GM12878 (cell line): ENCODE data around the gene RAB36. TPM values are rescaled to one million over a fixed set of nuclear protein-coding genes. Genes with fewer than 3 reads are reported as not detected.

Source experiments
- ATAC-seq: fragments of 200-7000 bp; cut with Tn5 transposase; 3 replicates; pipeline ENCODE4 v1.9.1; 2020; ENCODE audit warnings: mild to moderate bottlenecking, moderate library complexity
- BruUV-seq: library from RNA; stranded (reverse); fragments of 400-500 nt; replicated peaks from 2 replicates; lab custom pipeline; 2021; lab: Mats Ljungman, UMichigan
- CTCF ChIA-PET: fragments of 300-600 bp; sonication (Branson Sonifier 250); formaldehyde crosslinking; extraction: SDS; loops from one replicate; lab custom pipeline; 2021; ENCODE audit warnings: inconsistent platforms; lab: Yijun Ruan, JAX
- POLR2A ChIA-PET: fragments of 350-600 bp; formaldehyde crosslinking; extraction: SDS; loops from one replicate; lab custom pipeline; 2021; ENCODE audit warnings: inconsistent platforms; lab: Charles Lee
- RAD21 ChIA-PET: fragments of 300-600 bp; sonication (Branson Sonifier 250); formaldehyde crosslinking; loops from one replicate; lab custom pipeline; 2023; ENCODE audit warnings: antibody characterized with exemption; ENCODE audit not compliant: unreplicated experiment; lab: Charles Lee
- SMC1A ChIA-PET: fragments of 300-600 bp; sonication (Branson Sonifier 250); formaldehyde crosslinking; loops from one replicate; lab custom pipeline; 2023; ENCODE audit not compliant: unreplicated experiment, uncharacterized antibody; lab: Charles Lee
- DNase-seq: peaks from one replicate; pipeline ENCODE4 v3.0.0-alpha.2; 2011; ENCODE audit warnings: low read depth, low spot score
- FAIRE-seq: peaks from 3 replicates; lab custom pipeline; 2011; peaks lifted over from hg19 to GRCh38; lab: Jason Lieb, UNC
- H2AFZ ChIP-seq: 2 replicates; pipeline ENCODE4 v1.6.0; 2011; ENCODE audit warnings: low read depth, low read length, control low read depth; ENCODE audit not compliant: control insufficient read depth
- H3K27ac ChIP-seq: 2 replicates; pipeline ENCODE4 v1.5.1; 2011; ENCODE audit warnings: control low read depth; ENCODE audit not compliant: control insufficient read depth, insufficient read depth
- H3K27me3 ChIP-seq, 2 experiments: replicated peaks in 1 of 2; 2 replicates each; pipeline versions ENCODE4 v1.6.0 to v1.6.1; 2011; ENCODE audit warnings: low read length in 1 of 2; ENCODE audit not compliant: control insufficient read depth in 2 of 2, insufficient read depth in 2 of 2
- H3K36me3 ChIP-seq, 2 experiments: 2 replicates each; pipeline ENCODE4 v1.5.1; 2011; ENCODE audit warnings: low read length in 1 of 2; ENCODE audit not compliant: control insufficient read depth in 2 of 2, insufficient read depth in 2 of 2
- H3K4me1 ChIP-seq: 2 replicates; pipeline ENCODE4 v1.6.1; 2011; ENCODE audit warnings: mild to moderate bottlenecking, low read length, moderate library complexity, mixed read lengths; ENCODE audit not compliant: control insufficient read depth, insufficient read depth
- H3K4me2 ChIP-seq: 2 replicates; pipeline ENCODE4 v1.6.0; 2011; ENCODE audit warnings: control low read depth; ENCODE audit not compliant: control insufficient read depth, insufficient read depth
- H3K4me3 ChIP-seq: fragments of 200-600 bp; sonication (generic); 2 replicates; pipeline ENCODE4 v1.5.1; 2016
- H3K79me2 ChIP-seq: 2 replicates; pipeline ENCODE4 v1.6.0; 2011; ENCODE audit warnings: low read length; ENCODE audit not compliant: control insufficient read depth, insufficient read depth
- H3K9ac ChIP-seq: 2 replicates; pipeline ENCODE4 v1.8.0; 2011; ENCODE audit warnings: low read length, control low read depth, mixed read lengths; ENCODE audit not compliant: control insufficient read depth, insufficient read depth
- H3K9me3 ChIP-seq: replicated peaks from 3 replicates; pipeline ENCODE4 v1.5.1; 2011; ENCODE audit warnings: mild to moderate bottlenecking, low read length; ENCODE audit not compliant: control insufficient read depth, insufficient read depth
- H4K20me1 ChIP-seq: 2 replicates; pipeline ENCODE4 v1.6.0; 2011; ENCODE audit not compliant: control insufficient read depth, insufficient read depth
- CHD1 ChIP-seq: IDR thresholded peaks from 2 replicates; pipeline ENCODE4 v1.6.1; 2012; ENCODE audit warnings: low read depth, low read length, improper control_type of control experiment
- E2F4 ChIP-seq: IDR thresholded peaks from 2 replicates; pipeline ENCODE4 v1.6.1; 2012; ENCODE audit warnings: low read depth, low read length, improper control_type of control experiment
- EGR1 ChIP-seq, 2 experiments: IDR thresholded peaks; 1 replicate in 1 of 2; 2 replicates in 1 of 2; pipeline ENCODE4 v1.6.1; 2011 to 2012; ENCODE audit warnings: low read depth in 2 of 2, low read length in 2 of 2, borderline replicate concordance in 1 of 2, mild to moderate bottlenecking in 1 of 2, moderate library complexity in 1 of 2
- HDAC2 ChIP-seq: fragments of 200-600 bp; sonication (generic); IDR thresholded peaks from 2 replicates; pipeline ENCODE4 v1.6.1; 2017
- MAX ChIP-seq: IDR thresholded peaks from 2 replicates; pipeline ENCODE4 v1.6.1; 2012; ENCODE audit warnings: low read depth, low read length, improper control_type of control experiment
- NRF1 ChIP-seq: conservative IDR thresholded peaks from 2 replicates; pipeline ENCODE4 v1.6.1; 2011; ENCODE audit warnings: mild to moderate bottlenecking, low read depth, low read length, improper control_type of control experiment
- POLR2AphosphoS5 ChIP-seq: IDR thresholded peaks from 2 replicates; pipeline ENCODE4 v1.6.1; 2011; ENCODE audit warnings: mild to moderate bottlenecking, low read length, inconsistent platforms
- RAD51 ChIP-seq: fragments of 450-650 bp; IDR thresholded peaks from 2 replicates; pipeline ENCODE4 v1.6.1; 2016; ENCODE audit warnings: moderate library complexity, mild to moderate bottlenecking, inconsistent platforms
- SIN3A ChIP-seq: IDR thresholded peaks from 2 replicates; pipeline ENCODE4 v1.6.1; 2012; ENCODE audit warnings: low read depth, low read length, improper control_type of control experiment
- SMARCA5 ChIP-seq: fragments of 450-650 bp; IDR thresholded peaks from 2 replicates; pipeline ENCODE4 v1.6.1; 2017; ENCODE audit warnings: mild to moderate bottlenecking
- TBL1XR1 ChIP-seq: IDR thresholded peaks from 2 replicates; pipeline ENCODE4 v1.6.1; 2012; ENCODE audit warnings: low read depth, low read length, improper control_type of control experiment
- WGBS: methylation state at CpG from one replicate; pipeline ENCODE4 v1.1.6; 2016; ENCODE audit warnings: low lambda C conversion rate; ENCODE audit not compliant: insufficient replicate concordance, insufficient coverage; ENCODE audit errors: missing lambda C conversion rate; 5-methylcytosine and 5-hydroxymethylcytosine counted together
- in situ Hi-C: fragments of 300-500 bp; cut with MboI; formaldehyde crosslinking; loops from 9 replicates; pipeline ENCODE4 v1.14.3; 2018; ENCODE audit warnings: mixed read lengths
- intact Hi-C: fragments of 100-400 bp; cut with micrococcal nuclease; formaldehyde crosslinking; loops from one replicate; pipeline ENCODE4 v1.14.2; 2022; ENCODE audit not compliant: unreplicated experiment
- polyA plus RNA-seq, 11 experiments: library from polyadenylated mRNA; depleted of rRNA in 4 of 11; unstranded in 6 of 11; stranded (reverse) in 5 of 11; fragments of >200 nt; fragmentation: Nextera tagmentation in 4 of 11; fragmentation: Illumina TruSeq in 1 of 11; extraction: Ambion mirVana in 4 of 11; extraction: Trizol in 1 of 11; gene quantifications; 1 replicate in 1 of 11; 2 replicates in 10 of 11; pipeline versions ENCODE4 v1.2.1 to v1.2.3, GENCODE V29; 2011 to 2016; ENCODE audit warnings: inconsistent platforms in 2 of 11, missing spikeins in 2 of 11, low read depth in 1 of 11
- total RNA-seq, 4 experiments: library from RNA; depleted of rRNA in 3 of 4; stranded (reverse); fragments of >200 nt in 3 of 4; fragmentation: Illumina TruSeq in 1 of 4; extraction: Trizol in 1 of 4; gene quantifications; 2 replicates each; pipeline versions ENCODE4 v1.2.1 to v1.2.3, GENCODE V29; 2013 to 2021

The RAB36 gene
- total and polyA plus RNA-seq, 10 of the 15 experiments (the other 5 are each of a cell fraction or from before 2014, with no cell fraction given) = 0.31 to 2.7 (median 1.1) TPM

GRCh38 chr22:23118647-23119493 lies 26.4 kb upstream of the RAB36 start:
- DNase-seq (no peak), FAIRE-seq (no peak), ATAC-seq (no peak)
- ChIA-PET POLR2A (no interaction called here), RAD21 (interaction anchor here (0.6 to 13.5 kb wide), 2 partner anchors 8 to 161 kb away, joined by 3 to 281 read pairs; no protein-coding TSS in a partner anchor), CTCF (interaction anchor here (0.9 to 13.8 kb wide), 5 partner anchors 9 to 172 kb away, joined by 3 to 211 read pairs (median 4); no protein-coding TSS in a partner anchor), SMC1A (interaction anchor here (1.1 to 7.3 kb wide), 3 partner anchors 9 to 159 kb away, joined by 3 to 82 read pairs (median 3); no protein-coding TSS in a partner anchor)
- intact Hi-C loops = no loop called here
- Histone ChIP-seq H3K4me3 (no peak overlapping the region), H2AFZ (no peak overlapping the region; the same call in 1 of the 2 replicates), H3K79me2 (no peaks in the 10 kb centered on the region), H3K36me3 (no peaks in the 10 kb centered on the region), H4K20me1 (no peaks in the 10 kb centered on the region), H3K27me3 (no peaks in the 10 kb centered on the region), H3K27ac (no peak overlapping the region), H3K4me1 (no peaks in the 10 kb centered on the region), H3K4me2 (no peak overlapping the region), H3K9ac (no peak overlapping the region), H3K9me3 (no peaks in the 10 kb centered on the region)
- TF ChIP-seq SIN3A (no peak), MAX (no peak), TBL1XR1 (no peak), CHD1 (no peak), HDAC2 (no peak), POLR2AphosphoS5 (no peak), RAD51 (no peak), E2F4 (no peak), EGR1 (IDR thresholded peaks at IDR 0.05; ENCODE audit: borderline replicate concordance in 1 of 2, low read depth in 2 of 2, low read length in 2 of 2) (no peak), SMARCA5 (no peak), NRF1 (no peak)
- 72% methylated on average over 7 of the region's 7 CpGs for WGBS
- BruUV-seq = no TSS peak
- in situ Hi-C loops = no loop called here
